Effector CD4-positive, alpha-beta T cell (primary cell): ENCODE results near the gene TRERF1.
"Not testable (repeated sequence)": the region's sequence is repeated elsewhere in the genome, so short reads cannot be mapped to it uniquely, and the experiment has no call there.

Experiments used
- DNase-seq: peaks from one replicate; pipeline ENCODE4 v3.0.0-alpha.2; 2020
- total RNA-seq: gene quantifications from one replicate; lab custom pipeline; 2026; lab: John Stamatoyannopoulos, UW

The TRERF1 gene
- 77.5 reads per million, percentile 77 among the genes with 10 or more reads in this experiment for total RNA-seq

DNA sequence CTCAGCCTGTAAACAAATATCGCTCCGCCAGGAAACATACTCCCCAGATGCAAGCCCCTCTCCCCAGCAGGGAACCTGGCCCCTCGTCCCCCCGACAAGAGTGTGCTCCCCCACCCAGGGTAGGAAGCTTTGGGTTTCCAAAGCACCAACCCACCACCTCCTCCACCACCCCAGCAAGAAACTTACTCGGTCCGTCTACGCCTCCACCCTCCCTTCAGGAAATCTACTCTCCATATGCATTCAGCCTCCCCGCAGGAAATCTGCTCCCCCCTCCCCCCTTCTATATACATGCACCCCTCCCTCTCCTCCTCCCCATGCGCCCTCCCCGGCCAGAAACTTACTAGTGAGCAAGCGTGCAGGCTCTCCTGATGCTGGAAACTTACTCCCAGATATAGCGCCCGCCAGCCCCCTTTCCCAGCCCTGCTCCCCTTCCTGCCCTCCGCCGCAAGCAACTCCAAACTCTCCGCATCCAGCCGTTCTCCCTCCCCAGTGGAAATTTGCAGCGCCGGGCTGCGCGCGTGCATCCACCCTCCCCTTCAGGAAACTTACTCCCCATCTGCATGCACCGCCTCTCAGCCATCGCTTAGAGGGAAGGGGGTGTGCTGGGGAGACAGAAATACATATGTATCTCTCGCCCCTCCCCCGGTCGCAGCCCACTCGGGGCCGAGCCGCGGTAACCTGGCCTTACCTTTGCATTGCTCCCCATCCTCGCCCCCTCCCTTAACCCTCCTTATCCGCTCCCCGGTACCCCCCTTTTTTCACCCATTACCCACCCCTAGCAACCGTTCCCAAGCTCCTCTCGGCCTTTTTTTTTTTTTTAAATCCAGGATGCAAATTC, at the start of gene TRERF1:
Gene TRERF1, minus strand, starts transcription at position 594 of the 838 bp plus-strand sequence. CDS start 182,336 bp downstream, outside the sequence.
- DNase-seq: peak; percentile 43

DNA sequence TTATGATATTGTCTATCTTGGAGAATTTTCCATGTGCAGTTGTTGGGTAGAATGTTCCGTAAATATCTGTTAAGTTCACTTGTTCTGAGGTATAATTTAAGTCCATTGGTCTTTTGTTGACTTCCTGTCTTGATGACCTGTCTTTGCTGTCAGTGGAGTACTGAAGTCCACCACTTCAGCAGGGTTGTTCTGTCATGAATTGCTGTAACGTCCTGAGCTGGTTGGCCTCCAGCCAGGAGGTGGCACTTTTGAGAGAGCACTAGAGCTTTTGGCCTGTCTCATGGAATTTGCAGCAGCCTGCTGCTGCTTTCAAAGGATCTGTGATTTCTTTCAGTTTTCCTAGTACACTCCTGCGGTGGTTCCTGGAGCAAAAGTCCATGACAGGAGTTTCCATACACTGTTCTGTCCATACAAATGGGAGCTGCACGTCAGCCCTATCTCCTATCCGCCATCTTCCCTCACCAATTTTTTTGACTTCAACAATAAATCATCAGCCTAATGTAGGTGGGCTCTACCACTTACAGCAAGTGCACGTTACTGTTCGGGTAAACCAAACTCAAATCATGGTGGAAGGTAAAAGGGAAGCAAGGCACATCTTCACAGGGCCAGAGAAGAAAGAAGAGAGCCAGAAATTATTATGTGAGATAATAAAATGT, 46.9 kb upstream of the TRERF1 start:
- no peak for DNase-seq

DNA sequence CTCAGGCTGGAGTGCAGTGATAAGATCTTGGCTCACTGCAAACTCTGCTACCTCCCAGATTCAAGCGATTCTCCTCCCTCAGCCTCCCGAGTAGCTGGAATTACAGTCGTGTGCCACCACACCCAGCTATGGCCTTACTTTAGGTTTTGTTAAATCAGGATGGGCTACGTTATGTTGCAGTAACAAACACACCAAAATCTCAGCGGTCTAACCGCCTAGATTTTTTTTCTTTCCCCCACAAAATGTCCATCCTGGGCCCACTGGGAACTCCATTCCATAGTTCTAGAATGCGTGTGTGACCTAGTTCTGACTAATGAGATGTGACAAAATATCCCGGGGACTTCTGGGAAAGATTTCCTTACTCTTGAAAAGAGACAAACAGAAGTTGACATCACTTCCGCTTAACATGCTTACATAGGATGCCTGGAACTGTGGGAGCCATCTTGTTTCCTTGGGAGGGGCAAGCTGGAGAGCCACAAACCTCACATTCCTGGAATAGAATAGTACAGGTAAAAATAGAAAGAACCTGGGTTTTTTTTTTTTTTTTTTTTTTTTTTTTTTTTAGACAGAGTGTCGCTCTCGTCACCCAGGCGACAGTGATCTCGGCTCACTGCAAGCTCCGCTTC, 42.3 kb upstream of the TRERF1 start:
- no peak for DNase-seq

- no peak for DNase-seq
These were observed 36.4 kb upstream of the TRERF1 start for GRCh38 chr6:42488129-42488528.

GRCh38 chr6:42484261-42484660, 32.5 kb upstream of the TRERF1 start:
- DNase-seq: no peak

DNA sequence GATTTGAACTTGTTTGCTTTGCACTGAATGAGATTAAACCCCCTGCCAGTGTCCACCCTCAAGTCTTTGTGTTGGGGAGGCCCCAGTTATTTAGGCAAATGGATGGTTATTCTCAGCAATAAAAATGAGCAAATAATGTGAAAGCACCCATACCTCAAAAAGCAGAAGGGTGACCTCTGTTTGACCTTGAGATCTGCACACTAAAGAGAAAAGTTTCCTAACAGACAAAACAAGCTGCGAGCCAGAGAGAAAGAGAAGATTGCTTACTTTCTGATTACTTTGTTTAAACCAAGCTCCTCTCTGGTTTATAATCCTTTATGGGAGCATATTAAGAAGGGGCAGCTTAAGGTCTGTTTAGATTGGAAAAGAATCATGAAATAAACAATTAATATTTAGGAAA, 30.4 kb upstream of the TRERF1 start:
- no peak for DNase-seq

DNA sequence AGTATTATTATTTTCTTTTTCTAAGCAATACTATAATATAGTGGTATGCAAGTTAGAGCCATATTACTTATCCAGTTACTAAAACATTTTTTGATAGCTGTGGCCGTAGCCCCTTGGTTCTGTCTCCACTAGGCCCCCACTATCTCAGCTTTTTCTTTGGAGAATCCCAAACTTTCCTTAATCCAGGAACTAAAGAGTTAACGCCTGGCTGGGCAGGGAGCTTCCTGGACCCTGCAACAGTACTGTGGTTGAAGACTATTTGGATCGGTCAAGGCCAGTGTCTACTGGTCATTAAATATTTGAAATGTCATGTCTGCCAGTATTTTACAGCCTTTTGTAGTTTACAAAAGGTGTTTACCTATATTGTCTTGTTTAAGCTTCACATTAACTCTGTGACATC, 20.0 kb upstream of the TRERF1 start:
- no peak for DNase-seq

DNA sequence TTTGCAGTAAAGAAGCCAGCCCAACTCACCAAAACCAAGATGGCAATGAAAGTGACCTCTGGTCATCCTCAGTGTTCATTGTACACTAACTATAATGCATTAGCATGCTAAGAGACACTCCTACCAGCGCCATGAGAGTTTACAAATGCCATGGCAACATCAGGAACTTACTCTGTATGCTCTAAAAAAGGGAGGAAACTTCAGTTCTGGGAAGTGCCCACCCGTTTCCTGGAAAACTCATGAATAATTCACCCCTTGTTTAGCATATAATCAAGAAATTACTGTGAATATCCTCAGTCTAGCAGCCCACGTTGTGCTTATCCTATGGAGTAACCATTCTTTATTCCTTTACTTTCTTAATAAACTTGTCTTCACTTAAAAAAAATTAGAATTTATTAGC, 19.4 kb upstream of the TRERF1 start:
- DNase-seq: no peak

DNA sequence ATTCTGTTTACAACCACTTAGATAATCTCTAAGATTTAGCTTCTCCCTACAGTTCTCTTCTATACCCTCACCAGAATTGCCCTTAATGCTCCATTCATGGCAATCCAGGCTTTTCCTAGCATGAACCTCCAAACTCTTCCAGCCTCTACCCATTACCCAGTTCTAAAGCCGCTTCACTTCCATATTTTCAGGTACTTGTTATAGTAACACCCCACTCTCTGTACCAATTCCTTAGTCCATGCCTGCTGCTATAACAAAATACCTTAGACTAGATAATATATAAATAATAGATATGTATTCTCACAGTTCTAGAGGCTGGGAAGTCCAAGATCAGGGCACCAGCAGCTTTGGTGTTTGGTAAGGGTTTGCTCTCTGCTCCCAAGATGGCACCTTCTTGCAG, 16.5 kb upstream of the TRERF1 start:
- no peak for DNase-seq

DNA sequence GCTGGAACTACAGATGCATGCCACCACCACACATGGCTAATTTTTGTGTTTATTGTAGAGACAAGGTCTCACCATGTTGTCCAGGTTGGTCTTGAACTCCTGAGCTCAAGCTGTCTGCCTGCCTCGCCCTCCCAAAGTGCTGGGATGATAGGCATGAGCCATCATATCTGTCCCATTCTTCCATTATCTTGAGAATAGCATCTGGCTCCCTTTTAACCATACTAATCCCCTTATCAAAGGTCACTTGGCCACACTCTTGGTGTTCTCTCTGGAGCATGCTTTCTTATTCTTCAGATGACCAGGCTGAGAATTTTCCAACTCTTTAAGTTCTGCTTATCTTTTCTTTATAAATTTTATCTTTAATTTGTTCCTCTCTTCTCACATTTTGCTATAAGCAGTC, 15.9 kb upstream of the TRERF1 start:
- no peak for DNase-seq

GRCh38 chr6:42466470-42466869, 14.7 kb upstream of the TRERF1 start:
- not testable (repeated sequence) for DNase-seq

DNA sequence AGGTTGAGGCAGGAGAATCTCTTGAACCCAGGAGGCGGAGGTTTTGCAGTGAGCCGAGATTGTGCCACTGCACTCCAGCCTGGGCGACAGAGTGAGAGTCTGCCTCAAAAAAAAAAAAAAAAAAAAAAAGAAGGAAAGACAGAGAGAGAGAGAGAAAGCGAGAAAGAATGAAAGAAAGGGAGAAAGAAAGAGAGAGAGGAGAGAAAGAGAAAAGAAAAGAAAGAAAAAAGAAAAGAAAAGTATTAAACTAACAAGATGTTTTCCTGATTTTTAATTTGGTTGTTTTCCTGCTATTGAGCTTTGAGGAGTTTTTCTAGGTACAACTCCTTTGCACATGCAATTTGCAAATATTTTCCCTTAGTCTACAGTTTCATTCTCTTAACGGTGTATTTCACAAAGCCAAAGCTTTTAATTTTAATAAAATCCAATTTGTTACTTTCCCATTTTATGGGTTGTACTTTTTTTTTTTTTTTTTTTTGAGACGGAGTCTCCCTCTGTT, 10.8 kb upstream of the TRERF1 start:
- DNase-seq: no peak

GRCh38 chr6:42460883-42461282, 9.2 kb upstream of the TRERF1 start:
- DNase-seq: no peak

- DNase-seq: no peak
These were observed 8.2 kb upstream of the TRERF1 start for GRCh38 chr6:42459888-42460287.

GRCh38 chr6:42454428-42454791, 2.7 kb upstream of the TRERF1 start:
- no peak for DNase-seq

GRCh38 chr6:42453654-42454427, 2.1 kb upstream of the TRERF1 start:
- no peak for DNase-seq

- peak; percentile 57 for DNase-seq
These were observed 1.4 kb upstream of the TRERF1 start for GRCh38 chr6:42453031-42453653.

DNA sequence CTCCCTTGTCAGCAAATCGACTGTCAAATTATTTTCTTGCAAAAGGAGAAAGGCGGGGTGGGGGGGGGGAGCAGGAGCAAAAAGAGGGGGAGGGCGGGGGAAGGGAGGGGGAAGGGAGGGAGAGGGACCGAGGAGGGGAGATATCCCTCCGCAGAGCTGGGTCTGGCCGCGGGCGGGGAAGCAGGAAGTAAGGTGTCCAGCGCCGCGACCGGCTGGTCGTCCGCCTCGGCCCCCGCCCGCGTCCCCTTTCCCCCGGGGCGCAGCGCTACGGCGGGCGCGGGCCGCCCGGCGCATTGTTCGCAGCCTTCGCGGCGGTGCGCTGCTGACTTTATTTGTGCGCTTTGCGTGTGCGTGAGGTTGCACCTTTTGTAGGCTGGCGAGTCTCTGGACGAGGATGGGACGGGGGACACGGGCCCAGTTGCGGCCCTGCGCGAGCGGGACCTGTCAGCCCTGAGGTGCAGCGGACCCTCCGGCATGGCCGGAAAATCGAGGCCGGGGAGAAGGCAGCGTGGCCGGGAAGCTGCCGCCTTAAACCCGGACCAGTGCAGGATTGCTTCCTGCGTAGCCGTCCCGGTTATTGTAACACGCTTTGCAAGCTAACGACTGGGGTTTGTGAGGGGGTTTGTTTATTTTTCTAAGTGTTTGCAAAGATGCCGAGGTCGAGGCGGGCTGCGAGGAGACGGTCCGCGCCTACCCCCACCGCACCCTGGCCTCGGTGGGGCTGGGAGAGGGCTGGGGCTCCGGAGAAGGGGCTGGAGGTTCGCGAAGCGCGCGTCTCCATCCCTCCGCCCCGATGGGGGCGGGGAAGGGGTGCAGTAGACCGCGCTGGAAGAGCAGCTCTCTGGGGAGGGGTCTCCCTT, 675 bp upstream of the TRERF1 start:
- peak; percentile 19 for DNase-seq

DNA sequence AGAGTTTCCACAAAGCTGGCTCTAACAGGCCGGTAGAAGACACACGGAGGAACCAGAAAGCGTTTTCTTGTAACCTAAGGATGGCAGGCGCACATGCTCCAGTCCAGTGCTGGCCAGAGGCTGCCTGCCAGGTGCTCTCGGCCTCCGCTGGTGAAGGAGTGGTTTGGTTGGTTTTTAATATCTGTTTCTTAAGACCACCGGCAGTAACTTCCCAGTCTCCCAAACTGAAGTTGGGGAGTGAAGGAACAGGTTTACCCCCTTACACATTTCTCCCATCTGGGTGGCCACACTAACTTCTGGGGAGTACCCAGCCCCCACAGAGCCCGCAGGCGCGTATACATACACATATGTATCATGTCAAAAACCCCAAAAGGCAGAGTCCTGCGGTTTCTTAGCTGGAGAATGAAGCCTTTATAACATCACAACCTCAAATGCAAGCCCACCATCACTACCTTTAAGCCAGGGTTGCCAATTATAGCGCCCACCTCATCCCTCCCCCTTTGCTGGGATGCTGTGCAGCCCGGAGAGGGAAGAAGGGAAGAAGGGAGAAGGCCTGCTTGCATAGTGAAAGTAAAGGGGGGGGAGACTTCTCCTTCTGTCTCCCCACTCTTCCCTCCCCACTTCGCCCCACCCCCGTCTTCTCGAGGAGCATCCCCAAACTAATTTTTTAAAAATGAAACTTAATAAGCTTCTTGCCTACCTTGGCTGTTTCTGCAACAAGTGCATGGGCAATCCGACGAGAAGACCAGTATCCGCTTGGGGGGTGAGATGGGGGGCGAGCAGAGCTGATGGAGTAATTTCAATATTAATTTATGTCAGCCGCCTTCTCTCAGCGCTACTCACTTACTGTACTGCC, 1.0 kb downstream of the TRERF1 start:
- DNase-seq: no peak

DNA sequence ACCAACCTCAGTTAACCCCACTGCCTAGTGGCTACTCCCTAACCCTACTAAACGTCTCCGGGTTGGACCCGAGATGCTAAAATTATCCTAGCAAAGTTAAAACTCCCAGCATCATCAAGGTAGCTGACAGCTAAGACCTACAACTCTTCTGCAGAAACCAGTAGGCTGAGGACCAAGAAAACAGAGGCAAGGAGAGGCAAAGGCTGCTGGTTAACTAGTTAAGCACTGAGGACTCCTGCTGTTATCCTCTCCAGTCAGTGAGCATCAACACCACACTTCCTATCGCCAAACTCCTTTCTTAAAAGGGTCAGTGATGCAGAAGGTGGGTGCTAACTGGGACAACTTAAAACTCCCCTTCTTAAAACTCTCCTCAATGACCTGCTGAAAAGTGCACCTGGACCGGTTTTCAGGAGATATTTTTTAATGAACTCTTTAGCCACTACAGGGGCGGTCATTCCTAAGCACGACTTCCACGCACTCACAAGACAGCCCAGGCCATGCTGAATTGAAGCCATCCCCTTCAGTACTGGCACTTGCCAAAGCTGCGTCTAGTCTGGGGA, 1.7 kb downstream of the TRERF1 start:
- DNase-seq: no peak
